ENCODE data around the gene GLYATL1B.

GRCh38 chr11:59112494-59112893 lies 26.4 kb downstream of the GLYATL1B start:
- TF ChIP-seq CTCF (IDR thresholded peaks at IDR 0.05), result no peak
- TF ChIP-seq POLR2A (IDR thresholded peaks at IDR 0.05), result no peak
